ENCODE results near the gene PREB. TPM values are rescaled to one million over a fixed set of nuclear protein-coding genes. Genes with fewer than 3 reads are reported as not detected.

The PREB gene
- total and polyA plus RNA-seq, 2 donors: 41.3 to 56.9 TPM

GRCh38 chr2:27175330-27175729, 40.9 kb upstream of the PREB start:
- Histone ChIP-seq H3K36me3 (ENCODE audit: control insufficient read depth in 2 of 2, insufficient read depth in 2 of 2, low read length in 1 of 2) (no peaks in the 10 kb centered on the region), H3K27ac (ENCODE audit: low read depth in 1 of 2, low read length in 1 of 2) (no peak overlapping the region), H3K4me3 (ENCODE audit: low read length in 2 of 2) (no peak overlapping the region), H3K27me3 (ENCODE audit: control insufficient read depth in 2 of 2, insufficient read depth in 1 of 2, low read length in 1 of 2) (peaks cover under 1 to 39% of the 10 kb centered on the region in 2 donors), H3K4me1 (ENCODE audit: control insufficient read depth in 2 of 2, insufficient read depth in 2 of 2, low read length in 2 of 2) (no peaks in the 10 kb centered on the region), H3K9me3 (ENCODE audit: control insufficient read depth in 2 of 2, insufficient read depth in 1 of 2, low read length in 1 of 2) (peaks cover 0 to 4% of the 10 kb centered on the region in 2 donors)
- 81% methylated on average over 8 of the region's 8 CpGs for WGBS
- no peak for DNase-seq (ENCODE audit: low read depth in 6 of 9, low spot score in 9 of 9)

- H3K27ac ChIP-seq (ENCODE audit: low read depth in 1 of 2, low read length in 1 of 2): no peak overlapping the region
- peaks cover 3 to 45% of the 10 kb centered on the region in 2 donors for H3K27me3 ChIP-seq (ENCODE audit: control insufficient read depth in 2 of 2, insufficient read depth in 1 of 2, low read length in 1 of 2)
- no peaks in the 10 kb centered on the region for H3K36me3 ChIP-seq (ENCODE audit: control insufficient read depth in 2 of 2, insufficient read depth in 2 of 2, low read length in 1 of 2)
- no peaks in the 10 kb centered on the region for H3K4me1 ChIP-seq (ENCODE audit: control insufficient read depth in 2 of 2, insufficient read depth in 2 of 2, low read length in 2 of 2)
- peaks cover 0 to 4% of the 10 kb centered on the region in 2 donors for H3K9me3 ChIP-seq (ENCODE audit: control insufficient read depth in 2 of 2, insufficient read depth in 1 of 2, low read length in 1 of 2)
- no peak for DNase-seq (ENCODE audit: low read depth in 6 of 9, low spot score in 9 of 9)
- H3K4me3 ChIP-seq (ENCODE audit: low read length in 2 of 2): no peak overlapping the region
- WGBS: 92% methylated on average over 6 of the region's 6 CpGs
Measured at GRCh38 chr2:27174638-27175037, 40.2 kb upstream of the PREB start.

GRCh38 chr2:27171351-27171848, 37.0 kb upstream of the PREB start:
- Histone ChIP-seq H3K4me1 (ENCODE audit: control insufficient read depth in 2 of 2, insufficient read depth in 2 of 2, low read length in 2 of 2) (no peaks in the 10 kb centered on the region), H3K27me3 (ENCODE audit: control insufficient read depth in 2 of 2, insufficient read depth in 1 of 2, low read length in 1 of 2) (peaks cover 3 to 42% of the 10 kb centered on the region in 2 donors), H3K36me3 (ENCODE audit: control insufficient read depth in 2 of 2, insufficient read depth in 2 of 2, low read length in 1 of 2) (no peaks in the 10 kb centered on the region), H3K9me3 (ENCODE audit: control insufficient read depth in 2 of 2, insufficient read depth in 1 of 2, low read length in 1 of 2) (peaks cover 0 to 4% of the 10 kb centered on the region in 2 donors), H3K4me3 (ENCODE audit: low read length in 2 of 2) (no peak overlapping the region), H3K27ac (ENCODE audit: low read depth in 1 of 2, low read length in 1 of 2) (no peak overlapping the region)
- 94% methylated on average over 8 of the region's 8 CpGs for WGBS
- DNase-seq (ENCODE audit: low read depth in 6 of 9, low spot score in 9 of 9): no peak

GRCh38 chr2:27170581-27171337, 36.3 kb upstream of the PREB start:
- no peak for DNase-seq (ENCODE audit: low read depth in 6 of 9, low spot score in 9 of 9)
- no peaks in the 10 kb centered on the region for H3K36me3 ChIP-seq (ENCODE audit: control insufficient read depth in 2 of 2, insufficient read depth in 2 of 2, low read length in 1 of 2)
- no peak overlapping the region for H3K4me3 ChIP-seq (ENCODE audit: low read length in 2 of 2)
- 78% methylated on average over 6 of the region's 6 CpGs for WGBS
- peaks cover 0 to 4% of the 10 kb centered on the region in 2 donors for H3K9me3 ChIP-seq (ENCODE audit: control insufficient read depth in 2 of 2, insufficient read depth in 1 of 2, low read length in 1 of 2)
- H3K27me3 ChIP-seq (ENCODE audit: control insufficient read depth in 2 of 2, insufficient read depth in 1 of 2, low read length in 1 of 2): peaks cover 3 to 42% of the 10 kb centered on the region in 2 donors
- H3K27ac ChIP-seq (ENCODE audit: low read depth in 1 of 2, low read length in 1 of 2): no peak overlapping the region
- no peaks in the 10 kb centered on the region for H3K4me1 ChIP-seq (ENCODE audit: control insufficient read depth in 2 of 2, insufficient read depth in 2 of 2, low read length in 2 of 2)

DNA sequence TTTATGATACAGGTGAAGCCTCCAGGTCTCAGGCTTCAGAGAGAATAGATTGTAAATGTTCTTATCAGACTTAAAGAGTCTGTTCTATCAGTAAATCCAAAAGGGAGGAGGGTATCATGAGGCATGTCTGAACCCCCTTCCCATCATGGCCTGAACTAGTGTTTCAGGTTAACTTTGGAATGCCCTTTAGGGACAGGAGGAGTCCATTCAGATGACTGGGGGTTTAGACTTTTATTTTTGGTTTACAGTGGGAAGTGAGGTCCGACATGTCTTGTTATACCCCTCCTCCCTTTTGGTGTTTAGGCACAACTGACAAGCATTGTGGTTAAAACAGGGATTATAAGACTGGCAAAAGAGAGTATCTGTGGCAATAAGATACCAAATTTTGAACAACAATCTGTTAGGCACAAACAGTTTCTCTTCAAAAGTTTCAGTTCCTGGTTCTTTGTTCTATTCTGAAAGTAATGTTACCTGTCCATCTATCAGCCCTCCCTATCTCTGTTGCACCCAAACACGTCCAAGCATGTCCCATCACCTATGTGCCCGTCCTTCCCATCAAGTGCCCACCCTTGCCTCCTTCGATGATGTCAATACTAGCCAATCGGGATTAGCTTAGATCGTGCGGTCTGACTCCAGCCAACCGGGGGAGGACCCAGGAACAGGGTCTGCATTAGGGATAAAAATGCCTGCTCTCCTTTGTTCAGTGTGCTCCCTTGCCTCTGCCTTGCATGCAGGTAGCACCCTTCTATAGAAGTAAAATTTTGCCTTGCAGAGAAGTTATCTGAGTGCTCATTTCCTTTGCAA, 30.7 kb upstream of the PREB start:
- H3K36me3 ChIP-seq (ENCODE audit: control insufficient read depth in 2 of 2, insufficient read depth in 2 of 2, low read length in 1 of 2): no peaks in the 10 kb centered on the region
- H3K4me1 ChIP-seq (ENCODE audit: control insufficient read depth in 2 of 2, insufficient read depth in 2 of 2, low read length in 2 of 2): no peaks in the 10 kb centered on the region
- H3K27ac ChIP-seq (ENCODE audit: low read depth in 1 of 2, low read length in 1 of 2): no peak overlapping the region
- no peak overlapping the region for H3K4me3 ChIP-seq (ENCODE audit: low read length in 2 of 2)
- peaks cover under 1 to 4% of the 10 kb centered on the region in 2 donors for H3K27me3 ChIP-seq (ENCODE audit: control insufficient read depth in 2 of 2, insufficient read depth in 1 of 2, low read length in 1 of 2)
- 95% methylated on average over 8 of the region's 8 CpGs for WGBS
- no peaks in the 10 kb centered on the region for H3K9me3 ChIP-seq (ENCODE audit: control insufficient read depth in 2 of 2, insufficient read depth in 1 of 2, low read length in 1 of 2)
- DNase-seq (ENCODE audit: low read depth in 6 of 9, low spot score in 9 of 9): no peak

GRCh38 chr2:27162151-27163121, 28.0 kb upstream of the PREB start:
- no peaks in the 10 kb centered on the region for H3K36me3 ChIP-seq (ENCODE audit: control insufficient read depth in 2 of 2, insufficient read depth in 2 of 2, low read length in 1 of 2)
- H3K27ac ChIP-seq (ENCODE audit: low read depth in 1 of 2, low read length in 1 of 2): no peak overlapping the region

DNA sequence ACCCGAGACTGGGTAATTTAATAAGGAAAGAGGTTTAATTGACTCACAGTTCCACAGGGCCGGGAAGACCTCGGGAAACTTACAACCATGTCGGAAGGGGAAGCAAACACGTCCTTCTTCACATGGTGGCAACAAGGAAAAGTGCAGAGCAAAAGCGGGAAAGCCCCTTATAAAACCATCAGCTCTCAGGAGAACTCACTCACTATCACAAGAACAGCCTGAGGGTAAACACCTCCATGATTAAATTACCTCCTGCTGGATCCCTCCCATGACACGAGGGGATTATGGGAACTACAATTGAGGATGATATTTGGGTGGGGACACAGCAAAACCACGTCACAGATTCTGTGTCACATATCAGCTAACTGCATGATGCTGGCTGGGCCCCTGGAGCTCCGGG, 25.8 kb upstream of the PREB start:
- Histone ChIP-seq H3K9me3 (ENCODE audit: control insufficient read depth in 2 of 2, insufficient read depth in 1 of 2, low read length in 1 of 2) (no peaks in the 10 kb centered on the region), H3K36me3 (ENCODE audit: control insufficient read depth in 2 of 2, insufficient read depth in 2 of 2, low read length in 1 of 2) (no peaks in the 10 kb centered on the region), H3K4me1 (ENCODE audit: control insufficient read depth in 2 of 2, insufficient read depth in 2 of 2, low read length in 2 of 2) (no peaks in the 10 kb centered on the region), H3K4me3 (ENCODE audit: low read length in 2 of 2) (no peak overlapping the region), H3K27ac (ENCODE audit: low read depth in 1 of 2, low read length in 1 of 2) (no peak overlapping the region), H3K27me3 (ENCODE audit: control insufficient read depth in 2 of 2, insufficient read depth in 1 of 2, low read length in 1 of 2) (no peaks in the 10 kb centered on the region)
- WGBS: 92% methylated on average over 9 of the region's 9 CpGs
- DNase-seq (ENCODE audit: low read depth in 6 of 9, low spot score in 9 of 9): no peak

More at GRCh38 chr2:27162151-27163121, 28.0 kb upstream of the PREB start:
- no peaks in the 10 kb centered on the region for H3K4me1 ChIP-seq (ENCODE audit: control insufficient read depth in 2 of 2, insufficient read depth in 2 of 2, low read length in 2 of 2)
- WGBS: 96% methylated on average over 15 of the region's 15 CpGs
- H3K9me3 ChIP-seq (ENCODE audit: control insufficient read depth in 2 of 2, insufficient read depth in 1 of 2, low read length in 1 of 2): no peaks in the 10 kb centered on the region
- H3K27me3 ChIP-seq (ENCODE audit: control insufficient read depth in 2 of 2, insufficient read depth in 1 of 2, low read length in 1 of 2): no peaks in the 10 kb centered on the region
- no peak overlapping the region for H3K4me3 ChIP-seq (ENCODE audit: low read length in 2 of 2)
- DNase-seq (ENCODE audit: low read depth in 6 of 9, low spot score in 9 of 9): no peak

- H3K4me1 ChIP-seq (ENCODE audit: control insufficient read depth in 2 of 2, insufficient read depth in 2 of 2, low read length in 2 of 2): no peaks in the 10 kb centered on the region
- 95% methylated on average over 6 of the region's 6 CpGs for WGBS
Measured at GRCh38 chr2:27159271-27159670, 24.8 kb upstream of the PREB start.

More at GRCh38 chr2:27159271-27159670, 24.8 kb upstream of the PREB start:
- H3K4me3 ChIP-seq (ENCODE audit: low read length in 2 of 2): no peak overlapping the region
- H3K36me3 ChIP-seq (ENCODE audit: control insufficient read depth in 2 of 2, insufficient read depth in 2 of 2, low read length in 1 of 2): no peaks in the 10 kb centered on the region
- no peak for DNase-seq (ENCODE audit: low read depth in 6 of 9, low spot score in 9 of 9)
- H3K27me3 ChIP-seq (ENCODE audit: control insufficient read depth in 2 of 2, insufficient read depth in 1 of 2, low read length in 1 of 2): no peaks in the 10 kb centered on the region
- no peak overlapping the region for H3K27ac ChIP-seq (ENCODE audit: low read depth in 1 of 2, low read length in 1 of 2)
- no peaks in the 10 kb centered on the region for H3K9me3 ChIP-seq (ENCODE audit: control insufficient read depth in 2 of 2, insufficient read depth in 1 of 2, low read length in 1 of 2)
